ENCODE results near the gene GPR68. TPM values are rescaled to one million over a fixed set of nuclear protein-coding genes. Genes with fewer than 3 reads are reported as not detected.

The GPR68 gene
- total RNA-seq, 4 donors from 2014 or later = 0.95 to 4.3 (median 1.6) TPM

DNA sequence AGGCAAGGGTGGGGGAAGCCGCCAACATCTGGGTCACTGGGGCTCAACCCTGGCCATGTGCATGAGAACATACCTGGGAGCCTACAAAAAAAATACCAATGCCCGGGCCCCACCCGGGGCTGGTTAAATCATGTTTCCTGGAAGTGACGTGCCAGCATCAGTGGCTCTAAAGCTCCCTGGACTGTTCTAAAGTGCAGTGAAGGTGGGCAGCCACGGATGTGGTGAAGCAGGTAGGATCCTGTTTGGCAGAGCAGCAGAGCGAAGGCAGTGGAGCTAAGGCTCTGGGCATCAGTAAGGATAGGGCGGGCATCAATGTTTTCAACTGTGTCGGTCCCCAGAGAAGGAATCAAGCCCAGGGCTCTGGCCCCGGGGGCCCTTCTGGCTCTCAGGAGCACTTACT is 525 bp upstream of the GPR68 start:
- Histone ChIP-seq H3K4me3 (no peak overlapping the region), H3K27ac (peak overlapping the region; percentile 2), H3K4me1 (peaks cover 31% of the 10 kb centered on the region), H3K36me3 (no peaks in the 10 kb centered on the region), H3K9me3 (no peaks in the 10 kb centered on the region), H3K27me3 (no peaks in the 10 kb centered on the region)
- WGBS = 51% methylated on average over 9 of the region's 9 CpGs
- TF ChIP-seq POLR2AphosphoS5 (IDR thresholded peaks at IDR 0.05) (no peak), POLR2A (IDR thresholded peaks at IDR 0.05) (no peak), EP300 (IDR thresholded peaks at IDR 0.05) (no peak)
- TF ChIP-seq, protein P1, sequence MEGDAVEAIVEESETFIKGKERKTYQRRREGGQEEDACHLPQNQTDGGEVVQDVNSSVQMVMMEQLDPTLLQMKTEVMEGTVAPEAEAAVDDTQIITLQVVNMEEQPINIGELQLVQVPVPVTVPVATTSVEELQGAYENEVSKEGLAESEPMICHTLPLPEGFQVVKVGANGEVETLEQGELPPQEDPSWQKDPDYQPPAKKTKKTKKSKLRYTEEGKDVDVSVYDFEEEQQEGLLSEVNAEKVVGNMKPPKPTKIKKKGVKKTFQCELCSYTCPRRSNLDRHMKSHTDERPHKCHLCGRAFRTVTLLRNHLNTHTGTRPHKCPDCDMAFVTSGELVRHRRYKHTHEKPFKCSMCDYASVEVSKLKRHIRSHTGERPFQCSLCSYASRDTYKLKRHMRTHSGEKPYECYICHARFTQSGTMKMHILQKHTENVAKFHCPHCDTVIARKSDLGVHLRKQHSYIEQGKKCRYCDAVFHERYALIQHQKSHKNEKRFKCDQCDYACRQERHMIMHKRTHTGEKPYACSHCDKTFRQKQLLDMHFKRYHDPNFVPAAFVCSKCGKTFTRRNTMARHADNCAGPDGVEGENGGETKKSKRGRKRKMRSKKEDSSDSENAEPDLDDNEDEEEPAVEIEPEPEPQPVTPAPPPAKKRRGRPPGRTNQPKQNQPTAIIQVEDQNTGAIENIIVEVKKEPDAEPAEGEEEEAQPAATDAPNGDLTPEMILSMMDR (IDR thresholded peaks at IDR 0.05) = no peak
- no peak for DNase-seq (ENCODE audit: low spot score in 2 of 2)

DNA sequence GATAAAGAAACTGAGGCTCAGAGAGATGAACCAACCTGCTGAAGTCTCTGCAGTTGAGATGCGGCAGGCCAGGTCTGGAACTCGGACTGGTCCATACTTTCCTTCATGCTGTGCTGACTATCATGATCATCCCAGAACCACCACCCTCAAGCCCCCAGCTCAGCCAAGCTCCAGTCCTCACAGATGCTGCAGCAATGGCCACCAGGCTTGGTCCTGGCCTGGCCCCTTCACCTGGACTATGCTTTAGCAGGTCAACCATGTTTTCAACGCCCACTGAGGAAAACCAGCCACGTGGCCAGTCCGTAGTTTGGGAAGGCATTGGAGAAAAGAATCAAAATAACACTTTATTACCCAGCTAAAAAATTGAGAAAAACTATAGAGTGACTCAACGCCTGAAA is 1.4 kb downstream of the GPR68 start:
- WGBS = 66% methylated on average over 6 of the region's 6 CpGs
- Histone ChIP-seq H3K27me3 (no peaks in the 10 kb centered on the region), H3K9me3 (no peaks in the 10 kb centered on the region), H3K36me3 (no peaks in the 10 kb centered on the region), H3K4me1 (peaks cover 29% of the 10 kb centered on the region), H3K4me3 (peak overlapping the region; percentile 6), H3K27ac (peak overlapping the region; percentile 42)
- DNase-seq (ENCODE audit: low spot score in 2 of 2) = no peak
- no peak for TF ChIP-seq POLR2A (IDR thresholded peaks at IDR 0.05)

DNA sequence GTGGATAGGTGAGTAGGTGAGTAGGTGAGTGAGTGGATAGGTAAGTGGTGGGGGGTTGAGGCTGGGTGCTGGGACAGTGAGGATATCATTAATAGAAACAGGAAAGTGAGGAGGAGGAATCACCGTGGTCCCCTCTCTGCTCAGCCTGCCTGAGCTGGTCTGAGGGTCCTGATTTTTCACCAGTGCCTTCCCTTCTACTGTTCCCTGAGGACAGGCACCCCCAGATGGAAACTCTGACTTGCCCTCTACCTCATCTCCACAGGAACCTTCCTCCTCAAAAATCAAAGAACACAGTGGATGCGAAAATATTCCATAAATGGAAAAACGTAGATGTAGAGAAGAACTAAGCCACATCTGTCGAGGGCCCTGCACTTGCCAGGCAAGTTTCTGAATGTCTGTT is 1.9 kb downstream of the GPR68 start:
- peak overlapping the region; percentile 17 for H3K4me3 ChIP-seq
- H3K4me1 ChIP-seq = peaks cover 29% of the 10 kb centered on the region
- DNase-seq (ENCODE audit: low spot score in 2 of 2) = no peak
- no peaks in the 10 kb centered on the region for H3K9me3 ChIP-seq
- no peak for TF ChIP-seq POLR2A (IDR thresholded peaks at IDR 0.05)
- TF ChIP-seq POLR2AphosphoS5 (IDR thresholded peaks at IDR 0.05) = no peak
- no peak for TF ChIP-seq EP300 (IDR thresholded peaks at IDR 0.05)
- TF ChIP-seq, protein P1 (IDR thresholded peaks at IDR 0.05) = no peak
- peak overlapping the region; percentile 42 for H3K27ac ChIP-seq
- 71% methylated on average over 4 of the region's 4 CpGs for WGBS
- H3K27me3 ChIP-seq = no peaks in the 10 kb centered on the region
- H3K36me3 ChIP-seq = no peaks in the 10 kb centered on the region

- Histone ChIP-seq H3K9me3 (no peaks in the 10 kb centered on the region), H3K4me1 (peaks cover 29% of the 10 kb centered on the region), H3K36me3 (no peaks in the 10 kb centered on the region), H3K27ac (no peak overlapping the region), H3K27me3 (no peaks in the 10 kb centered on the region), H3K4me3 (peak overlapping the region; percentile 17)
- 73% methylated on average over 7 of the region's 7 CpGs for WGBS
- DNase-seq (ENCODE audit: low spot score in 2 of 2) = no peak
- TF ChIP-seq POLR2A (IDR thresholded peaks at IDR 0.05) = no peak
- TF ChIP-seq, protein P1 (IDR thresholded peaks at IDR 0.05) = no peak
- TF ChIP-seq EP300 (IDR thresholded peaks at IDR 0.05) = no peak
- no peak for TF ChIP-seq POLR2AphosphoS5 (IDR thresholded peaks at IDR 0.05)
Measured at GRCh38 chr14:91241863-91242262, 2.6 kb downstream of the GPR68 start.

GRCh38 chr14:91238661-91239060 is 5.8 kb downstream of the GPR68 start:
- WGBS = 70% methylated on average over 8 of the region's 8 CpGs
- TF ChIP-seq, protein P1 (IDR thresholded peaks at IDR 0.05) = no peak
- TF ChIP-seq POLR2AphosphoS5 (IDR thresholded peaks at IDR 0.05) (no peak), EP300 (IDR thresholded peaks at IDR 0.05) (no peak), POLR2A (IDR thresholded peaks at IDR 0.05) (no peak)
- H3K4me1 ChIP-seq = peaks cover 15% of the 10 kb centered on the region
- H3K36me3 ChIP-seq = no peaks in the 10 kb centered on the region
- no peak for DNase-seq (ENCODE audit: low spot score in 2 of 2)
- H3K27me3 ChIP-seq = no peaks in the 10 kb centered on the region
- no peaks in the 10 kb centered on the region for H3K9me3 ChIP-seq
- H3K4me3 ChIP-seq = no peak overlapping the region
- no peak overlapping the region for H3K27ac ChIP-seq

GRCh38 chr14:91238085-91238484 is 6.4 kb downstream of the GPR68 start:
- WGBS = 77% methylated on average over 4 of the region's 4 CpGs
- no peaks in the 10 kb centered on the region for H3K36me3 ChIP-seq
- no peak for DNase-seq (ENCODE audit: low spot score in 2 of 2)
- TF ChIP-seq POLR2A (IDR thresholded peaks at IDR 0.05) (no peak), EP300 (IDR thresholded peaks at IDR 0.05) (no peak), POLR2AphosphoS5 (IDR thresholded peaks at IDR 0.05) (no peak)
- TF ChIP-seq, protein P1 (IDR thresholded peaks at IDR 0.05) = no peak
- H3K27ac ChIP-seq = no peak overlapping the region
- H3K27me3 ChIP-seq = no peaks in the 10 kb centered on the region
- no peak overlapping the region for H3K4me3 ChIP-seq
- H3K9me3 ChIP-seq = no peaks in the 10 kb centered on the region
- peaks cover 9% of the 10 kb centered on the region for H3K4me1 ChIP-seq

Measured in suprapubic skin (tissue), 4 donors.